ENCODE results near the gene PM20D1. TPM values are rescaled to one million over a fixed set of nuclear protein-coding genes. Genes with fewer than 3 reads are reported as not detected.
"Not testable (repeated sequence)": the region's sequence is repeated elsewhere in the genome, so short reads cannot be mapped to it uniquely, and the experiment has no call there.

Gene PM20D1
- polyA plus RNA-seq, 3 donors = not detected

GRCh38 chr1:205858141-205858961 lies 8.4 kb upstream of the PM20D1 start:
- no peaks in the 10 kb centered on the region for H3K79me2 ChIP-seq (ENCODE audit: insufficient read depth, low read length)
- peak overlapping the region in 1 of 2 donors; percentile 5 for H3K4me3 Mint-ChIP-seq
- H3K27ac Mint-ChIP-seq = no peak overlapping the region

GRCh38 chr1:205857501-205857900 lies 7.6 kb upstream of the PM20D1 start:
- H3K36me3 Mint-ChIP-seq; H3K4me3 Mint-ChIP-seq; H3K9me3 ChIP-seq (replicated peaks in 1 of 2; ENCODE audit: control insufficient read depth in 1 of 2, insufficient read depth in 1 of 2, low read length in 2 of 2); H3K4me3 ChIP-seq (replicated peaks in 1 of 3; ENCODE audit: low read depth in 2 of 3, low read length in 3 of 3); DNase-seq; H3K27ac ChIP-seq (ENCODE audit: low read depth in 1 of 2, low read length in 2 of 2); H3K9ac ChIP-seq (ENCODE audit: insufficient read depth, low read length, poor library complexity, severe bottlenecking); H3K4me1 Mint-ChIP-seq; H3K27me3 Mint-ChIP-seq (ENCODE audit: low read depth in 3 of 3); H3K27me3 ChIP-seq (ENCODE audit: control insufficient read depth in 2 of 2, insufficient read depth in 2 of 2, low read length in 2 of 2); H4K20me1 ChIP-seq (ENCODE audit: insufficient read depth, low read length); H3K27ac Mint-ChIP-seq; H2AFZ ChIP-seq (ENCODE audit: insufficient read depth, low read depth, low read length, poor library complexity, severe bottlenecking); H3K4me1 ChIP-seq (ENCODE audit: control insufficient read depth in 1 of 2, insufficient read depth in 2 of 2, low read length in 2 of 2); H3K4me2 ChIP-seq (replicated peaks; ENCODE audit: extremely low read depth, low read length, poor library complexity, severe bottlenecking); H3K79me2 ChIP-seq (ENCODE audit: insufficient read depth, low read length); intact Hi-C loops (cut with micrococcal nuclease); H3K36me3 ChIP-seq (replicated peaks in 1 of 2; ENCODE audit: control insufficient read depth in 1 of 2, insufficient read depth in 2 of 2, low read length in 2 of 2): not testable (repeated sequence)
- 100% methylated on average over 2 of the region's 2 CpGs for WGBS (ENCODE audit: insufficient coverage)
- peaks cover 7 to 22% (median 12%) of the 10 kb centered on the region in 7 donors for H3K9me3 Mint-ChIP-seq

More at GRCh38 chr1:205858141-205858961, 8.4 kb upstream of the PM20D1 start:
- Mint-ChIP-seq H3K4me1 (peaks cover 6% of the 10 kb centered on the region), H3K36me3 (no peaks in the 10 kb centered on the region), H3K9me3 (peaks cover 3 to 16% (median 7%) of the 10 kb centered on the region in 7 donors), H3K27me3 (ENCODE audit: low read depth in 3 of 3) (peaks cover 0 to 5% (median 0%) of the 10 kb centered on the region in 3 donors)
- Histone ChIP-seq H3K9ac (ENCODE audit: insufficient read depth, low read length, poor library complexity, severe bottlenecking) (no peak overlapping the region), H2AFZ (ENCODE audit: insufficient read depth, low read depth, low read length, poor library complexity, severe bottlenecking) (no peak overlapping the region), H4K20me1 (ENCODE audit: insufficient read depth, low read length) (no peaks in the 10 kb centered on the region), H3K9me3 (replicated peaks in 1 of 2; ENCODE audit: control insufficient read depth in 1 of 2, insufficient read depth in 1 of 2, low read length in 2 of 2) (no peaks in the 10 kb centered on the region), H3K4me3 (replicated peaks in 1 of 3; ENCODE audit: low read depth in 2 of 3, low read length in 3 of 3) (no peak overlapping the region), H3K4me2 (replicated peaks; ENCODE audit: extremely low read depth, low read length, poor library complexity, severe bottlenecking) (no peak overlapping the region), H3K27ac (ENCODE audit: low read depth in 1 of 2, low read length in 2 of 2) (no peak overlapping the region), H3K4me1 (ENCODE audit: control insufficient read depth in 1 of 2, insufficient read depth in 2 of 2, low read length in 2 of 2) (no peaks in the 10 kb centered on the region), H3K27me3 (ENCODE audit: control insufficient read depth in 2 of 2, insufficient read depth in 2 of 2, low read length in 2 of 2) (no peaks in the 10 kb centered on the region), H3K36me3 (replicated peaks in 1 of 2; ENCODE audit: control insufficient read depth in 1 of 2, insufficient read depth in 2 of 2, low read length in 2 of 2) (no peaks in the 10 kb centered on the region)
- DNase-seq = no peak
- TF ChIP-seq CTCF (IDR thresholded peaks at IDR 0.05) = no peak
- WGBS (ENCODE audit: insufficient coverage) = 83% methylated on average over 2 of the region's 6 CpGs
- intact Hi-C loops (cut with micrococcal nuclease) = no loop called here

All from CD14-positive monocyte (primary cell).